Activated CD8-positive, alpha-beta memory T cell treated with anti-CD3 and anti-CD28 coated beads for 24 hours (primary cell): ENCODE results near the gene BBC3.
A peak's percentile ranks its signal among the peaks of the same experiment; 100 is the strongest.
"Not testable (repeated sequence)": the region's sequence is repeated elsewhere in the genome, so short reads cannot be mapped to it uniquely, and the experiment has no call there.

Source experiments
- DNase-seq: peaks from one replicate; pipeline ENCODE4 v3.0.0-alpha.2; 2020

BBC3 gene, protein sequence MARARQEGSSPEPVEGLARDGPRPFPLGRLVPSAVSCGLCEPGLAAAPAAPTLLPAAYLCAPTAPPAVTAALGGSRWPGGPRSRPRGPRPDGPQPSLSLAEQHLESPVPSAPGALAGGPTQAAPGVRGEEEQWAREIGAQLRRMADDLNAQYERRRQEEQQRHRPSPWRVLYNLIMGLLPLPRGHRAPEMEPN

DNA sequence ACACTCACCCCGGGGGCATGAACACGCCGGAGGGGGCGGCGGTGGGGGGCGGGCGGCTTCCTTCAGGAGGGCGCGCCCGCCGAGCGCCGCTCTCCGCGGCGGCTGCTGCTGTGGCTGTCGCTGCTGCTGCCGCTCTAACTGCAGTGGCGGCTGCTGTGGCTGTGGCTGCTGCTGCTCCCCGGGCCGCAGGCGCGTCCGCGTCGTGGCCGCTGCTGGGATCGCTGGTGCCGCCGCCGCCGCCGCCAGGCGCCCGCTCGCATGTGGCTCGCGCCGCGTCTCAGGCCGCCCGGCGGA, at the start of gene BBC3:
TSS of gene BBC3 (minus strand) at position 279 of the 294 bp plus-strand sequence. CDS start 2,768 bp downstream, outside the sequence.
- DNase-seq = no peak

DNA sequence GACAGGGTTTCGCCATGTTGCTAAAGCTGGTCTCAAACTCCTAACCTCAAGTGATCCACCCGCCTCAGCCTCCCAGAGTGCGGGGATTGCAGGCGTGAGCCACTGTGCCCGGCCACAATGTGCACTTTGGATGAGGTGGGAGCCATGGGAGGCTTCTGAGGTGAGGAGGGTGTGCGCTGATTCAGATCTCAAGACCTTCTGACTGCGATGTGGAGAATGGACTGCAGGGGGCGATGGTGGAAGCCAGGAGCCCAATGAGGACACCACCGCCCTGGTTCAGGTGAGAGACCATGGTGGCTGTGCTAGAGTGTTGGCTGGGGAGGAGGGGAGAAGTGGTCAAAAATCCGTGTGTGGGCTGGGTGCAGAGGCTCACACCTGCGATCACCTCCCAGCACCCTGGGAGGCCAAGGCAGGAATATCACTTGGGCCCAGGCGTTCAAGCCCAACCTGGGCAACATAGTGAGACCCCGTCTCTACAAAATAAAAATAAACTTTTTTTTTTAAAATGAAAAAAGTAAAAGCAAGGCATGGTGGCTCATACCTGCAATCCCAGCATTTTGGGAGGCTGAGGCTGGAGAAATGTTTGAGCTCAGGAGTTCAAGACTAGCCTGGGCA, 49.3 kb upstream of the BBC3 start:
- DNase-seq = peak; percentile 79

DNA sequence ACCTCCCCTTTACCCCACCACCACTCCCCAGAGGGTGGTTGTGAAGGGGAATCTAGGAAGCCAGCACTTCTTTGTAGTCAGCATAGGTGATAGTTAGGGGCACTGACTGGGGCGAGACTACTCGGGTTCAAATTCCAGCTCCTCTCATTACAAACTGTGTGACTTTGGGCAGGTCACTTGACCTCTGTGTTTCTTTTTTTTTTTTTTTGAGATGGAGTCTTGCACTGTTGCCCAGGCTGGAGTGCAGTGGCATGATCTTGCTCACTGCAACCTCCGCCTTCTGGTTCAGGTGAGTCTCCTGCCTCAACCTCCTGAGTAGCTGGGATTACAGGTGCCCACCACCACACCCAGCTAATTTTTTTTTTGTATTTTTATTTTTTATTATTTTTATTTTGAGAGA, 45.5 kb upstream of the BBC3 start:
- not testable (repeated sequence) for DNase-seq

DNA sequence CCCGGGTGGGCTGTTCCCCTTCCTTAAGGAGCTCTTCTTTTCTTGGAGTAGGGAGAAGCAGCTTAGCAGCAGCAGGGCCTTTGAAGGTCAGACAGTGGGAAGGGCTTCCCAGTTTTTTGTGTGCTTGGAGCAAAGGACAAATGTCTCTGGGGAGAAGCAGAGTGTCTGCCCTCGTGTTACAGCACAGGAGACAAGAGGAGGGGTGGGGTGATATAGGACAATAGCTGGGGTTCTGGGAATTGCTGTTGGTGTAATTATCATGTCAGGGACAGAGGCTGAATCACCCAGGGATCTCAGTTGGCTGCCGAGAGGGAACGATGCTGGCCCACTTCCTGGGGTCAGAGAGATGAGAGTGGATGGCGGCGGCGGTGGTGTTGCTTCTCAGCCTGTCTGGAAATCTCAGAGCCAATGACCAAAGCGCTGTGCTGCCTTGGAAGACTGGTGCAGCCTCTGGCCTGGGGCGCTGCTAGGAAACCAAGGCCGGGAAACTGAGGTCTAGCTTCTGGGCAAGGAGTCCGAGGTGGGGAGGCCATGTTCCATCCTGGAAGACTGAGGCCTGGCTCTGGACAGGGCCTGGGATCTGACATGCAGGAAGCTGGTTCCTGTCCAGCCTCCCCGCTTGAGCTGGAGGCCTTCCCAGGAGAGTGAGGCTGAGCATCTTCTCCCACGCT, 44.9 kb upstream of the BBC3 start:
- DNase-seq = no peak

DNA sequence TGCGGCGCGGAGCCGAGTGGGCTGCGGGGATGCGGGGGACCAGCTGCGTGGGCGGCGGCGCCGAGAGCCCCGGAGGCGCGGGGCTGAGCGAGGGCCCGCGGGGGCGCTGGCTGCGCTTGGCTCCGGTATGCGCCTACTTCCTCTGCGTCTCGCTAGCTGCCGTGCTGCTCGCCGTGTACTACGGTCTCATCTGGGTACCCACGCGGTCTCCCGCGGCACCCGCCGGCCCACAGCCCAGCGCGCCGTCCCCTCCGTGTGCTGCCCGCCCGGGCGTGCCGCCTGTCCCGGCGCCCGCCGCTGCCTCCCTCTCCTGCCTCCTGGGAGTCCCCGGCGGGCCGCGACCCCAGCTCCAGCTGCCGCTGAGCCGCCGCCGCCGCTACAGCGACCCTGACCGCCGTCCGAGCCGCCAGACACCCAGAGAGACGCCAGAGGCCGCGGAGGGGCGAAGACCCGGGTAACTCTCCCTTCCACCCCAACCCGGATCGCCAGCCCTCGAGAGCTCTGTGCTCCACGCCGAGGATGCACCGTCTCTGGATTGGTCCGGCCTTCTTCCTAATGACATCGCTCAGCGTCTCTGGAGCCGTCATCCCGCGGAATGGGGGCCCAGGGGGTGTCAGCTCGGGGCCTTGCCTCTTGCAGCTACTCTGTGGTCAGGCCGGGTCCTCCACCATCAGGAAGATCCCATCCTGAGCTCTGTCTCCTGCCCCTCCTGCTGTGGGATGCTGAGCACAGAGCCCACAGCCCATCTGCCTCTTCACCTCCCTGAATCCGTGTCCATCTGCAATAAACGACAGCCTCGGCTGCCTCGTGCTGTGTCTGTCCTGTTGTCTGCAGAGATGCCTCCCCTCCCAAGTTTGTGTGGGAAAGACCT, 44.1 kb upstream of the BBC3 start:
- DNase-seq = no peak

DNA sequence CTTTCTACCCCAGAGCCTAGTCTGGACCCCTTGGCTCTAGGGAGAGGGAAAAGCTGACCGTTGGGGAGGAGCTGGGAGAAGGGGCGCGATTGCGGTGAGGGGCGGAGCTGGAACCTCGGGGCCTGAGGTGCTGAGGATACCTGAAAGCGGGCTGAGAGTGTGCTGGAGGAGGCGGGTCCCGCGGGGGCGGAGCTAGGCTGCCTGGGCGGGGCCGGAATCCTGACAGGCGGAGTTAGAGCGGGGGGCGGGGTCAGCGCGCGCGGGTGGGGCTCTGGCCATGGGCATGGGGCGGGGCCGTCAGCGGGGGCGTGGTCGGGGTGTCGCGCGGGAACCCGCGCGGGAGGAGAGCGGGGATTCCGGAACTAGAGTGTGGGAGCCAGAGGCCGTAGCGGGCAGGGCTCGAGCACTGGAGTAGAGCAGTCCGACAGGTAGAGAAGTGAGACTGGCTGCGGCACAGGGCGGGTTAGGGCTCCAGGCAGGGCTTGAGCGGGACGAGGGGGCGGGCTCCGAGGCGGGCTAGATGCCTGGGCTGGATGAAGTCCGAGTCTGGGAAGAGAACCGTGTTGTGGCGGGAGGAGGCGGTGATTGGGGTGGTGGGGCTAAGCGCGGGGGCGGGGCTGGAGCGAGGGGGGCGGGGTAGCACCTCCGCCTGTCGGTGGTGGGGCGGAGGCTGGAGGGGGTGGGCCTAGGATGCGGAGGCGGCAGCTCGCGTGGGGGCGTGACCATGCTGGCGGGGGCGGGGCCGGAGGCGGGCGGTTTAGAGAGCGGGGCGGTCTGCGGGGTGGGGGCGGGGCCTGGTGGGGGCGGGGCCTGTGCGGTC, 43.3 kb upstream of the BBC3 start, which contains the start of gene INAFM1:
TSS of gene INAFM1 (plus strand) at position 815 of the 820 bp plus-strand sequence. CDS start 35 bp downstream, outside the sequence.
- peak; percentile 100 for DNase-seq

DNA sequence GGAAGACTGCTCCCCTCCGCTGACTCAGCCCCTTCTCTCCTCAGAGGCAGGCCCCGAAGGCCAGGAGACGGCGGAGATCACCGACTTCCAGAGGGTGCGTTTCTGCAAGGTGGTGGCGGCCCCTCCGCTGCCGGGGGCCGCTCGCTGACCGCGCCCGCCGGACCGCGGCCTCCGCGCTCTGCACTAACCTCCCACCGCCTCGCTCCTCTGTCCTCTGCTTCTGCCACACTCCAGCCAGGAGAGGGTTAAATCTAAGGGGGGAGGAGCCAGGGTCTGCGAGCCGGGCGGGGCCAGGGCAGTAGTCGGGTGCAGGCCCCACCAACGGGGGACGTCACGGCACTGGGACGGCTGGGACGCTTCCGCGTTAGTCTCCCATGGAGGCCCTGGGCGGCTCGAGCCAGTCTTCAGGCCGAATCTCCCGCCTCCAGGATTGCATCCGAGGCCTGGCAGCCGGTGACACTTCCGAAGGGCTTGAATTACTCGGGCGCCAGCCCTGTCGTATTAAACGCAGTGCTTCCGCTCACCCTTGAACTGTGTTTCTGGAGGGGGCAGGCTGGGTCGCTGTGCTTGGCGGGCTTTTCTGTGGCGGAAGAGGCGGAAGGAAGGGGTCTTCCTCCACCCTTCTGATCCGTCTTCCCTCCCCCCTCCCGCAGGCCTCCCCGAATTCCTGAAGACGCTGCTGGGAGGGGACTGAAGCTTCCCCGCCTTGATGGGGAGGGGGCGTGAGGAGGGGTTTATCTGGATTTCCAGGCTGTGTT, 42.5 kb upstream of the BBC3 start:
- DNase-seq = peak; percentile 94

DNA sequence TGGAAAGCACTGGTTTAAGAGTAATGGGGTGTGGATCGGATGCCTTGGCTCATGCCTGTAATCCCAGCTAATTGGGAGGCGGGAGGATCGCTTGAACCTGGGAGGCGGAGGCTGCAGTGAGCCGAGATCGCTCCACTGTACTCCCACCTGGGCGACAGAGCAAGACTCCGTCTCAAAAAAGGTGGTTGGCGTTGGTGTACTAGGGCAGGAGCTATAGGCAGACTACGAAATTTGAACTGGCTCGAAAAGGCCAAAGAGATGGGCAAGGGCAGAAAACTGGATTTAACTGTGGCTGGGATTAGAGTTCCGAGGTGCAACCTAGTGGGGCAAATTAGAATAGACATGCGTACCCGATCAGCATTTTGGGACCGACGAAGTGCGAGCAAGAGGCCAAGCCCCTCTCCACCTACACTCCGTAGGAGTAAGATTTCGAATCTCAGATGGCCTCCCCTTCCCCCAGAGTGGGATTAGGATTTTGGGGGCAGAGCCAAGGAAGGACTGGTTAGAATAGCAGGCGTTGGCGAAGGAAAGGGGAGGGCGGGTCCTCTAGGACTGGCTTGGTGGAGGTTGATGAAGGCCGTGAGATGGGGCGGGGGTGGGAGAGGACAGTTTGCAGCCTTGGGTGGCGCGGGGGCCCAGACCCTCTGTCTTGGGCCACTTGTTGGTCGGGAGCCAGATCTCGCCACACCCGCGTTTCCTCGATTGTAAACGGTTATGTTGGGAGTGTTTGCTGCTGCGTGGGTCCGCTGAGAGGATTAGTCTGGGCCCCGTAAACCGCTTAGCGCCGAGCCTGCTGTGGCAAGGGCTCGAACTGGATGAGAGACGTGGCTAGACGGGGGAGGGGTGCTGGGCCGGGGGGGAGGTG, 41.7 kb upstream of the BBC3 start:
- DNase-seq = no peak

DNA sequence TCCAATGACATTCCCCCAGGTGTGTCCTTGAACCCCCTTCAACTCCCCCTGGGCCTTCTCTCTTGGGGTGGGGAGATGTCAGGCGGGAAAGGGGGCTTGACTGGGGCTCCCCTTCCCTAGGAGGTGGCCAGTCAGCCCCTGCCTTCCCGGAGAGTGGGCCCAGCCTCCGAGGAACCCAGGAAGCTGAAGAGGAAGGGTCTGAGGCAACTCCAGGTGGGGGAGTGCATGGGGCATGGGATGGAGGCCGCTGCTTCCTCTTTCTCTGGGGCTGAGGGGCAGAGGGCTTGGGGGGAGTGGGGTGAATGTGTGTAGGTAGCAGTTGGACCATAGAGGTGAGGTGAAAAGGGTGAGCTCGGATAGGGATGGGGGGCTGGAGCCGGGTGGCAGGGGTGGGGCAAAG, 41.0 kb upstream of the BBC3 start:
- DNase-seq = no peak

DNA sequence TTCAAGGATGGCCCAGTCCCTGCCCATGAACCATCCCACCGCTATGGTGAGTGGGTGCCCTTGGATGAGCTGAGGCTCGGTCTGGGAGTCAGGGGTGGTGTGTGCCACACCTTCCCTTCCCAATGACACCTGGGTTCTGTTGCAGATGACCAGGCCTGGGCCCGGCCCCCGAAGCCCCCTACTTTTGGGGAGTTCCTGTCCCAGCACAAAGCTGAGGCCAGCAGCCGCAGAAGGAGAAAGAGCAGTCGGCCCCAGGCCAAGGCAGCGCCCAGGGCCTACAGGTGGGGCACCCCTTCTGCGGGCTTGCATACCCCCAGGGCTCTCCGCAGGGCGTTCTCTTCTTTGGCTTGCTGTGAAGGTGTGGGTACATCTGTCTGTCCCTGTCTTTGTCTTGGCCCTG, 39.4 kb upstream of the BBC3 start:
- no peak for DNase-seq

DNA sequence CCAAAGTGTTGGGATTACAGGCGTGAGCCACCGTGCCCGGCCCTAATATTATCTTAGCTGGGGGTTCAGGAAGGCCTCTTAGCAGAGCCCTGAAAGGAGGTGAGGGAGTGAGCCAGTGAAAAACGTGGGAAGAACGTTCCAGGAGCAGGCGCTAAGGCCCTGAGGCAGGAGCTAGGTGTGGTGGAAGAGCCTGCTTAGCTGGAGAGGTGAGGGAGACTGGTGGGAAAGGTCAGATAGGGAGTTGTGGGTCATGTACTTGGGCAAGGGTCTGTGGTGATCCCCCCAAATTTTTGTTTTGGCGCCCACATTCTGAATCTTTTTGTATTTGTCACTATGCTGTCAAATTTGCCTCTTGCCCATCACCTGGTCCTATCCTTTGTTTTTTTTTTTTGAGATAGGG, 38.6 kb upstream of the BBC3 start:
- DNase-seq = no peak

DNA sequence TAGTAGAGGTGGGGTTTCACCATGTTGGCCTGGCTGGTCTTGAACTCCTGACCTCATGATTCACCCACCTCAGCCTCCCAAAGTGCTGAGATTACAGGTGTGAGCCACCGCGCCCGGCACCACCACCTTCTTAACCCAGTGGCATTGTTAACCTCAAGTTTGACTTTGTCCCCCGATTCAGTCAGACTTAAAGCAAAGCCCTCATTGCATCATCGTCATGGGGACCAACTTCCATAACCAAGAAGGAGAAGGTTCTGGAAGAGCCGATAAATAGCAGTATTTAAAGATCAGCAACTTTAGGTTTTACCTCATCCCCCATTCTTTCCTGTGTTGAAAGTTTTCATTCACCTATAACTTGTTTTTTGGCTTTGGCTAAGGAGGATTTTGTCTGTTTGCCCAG, 37.0 kb upstream of the BBC3 start:
- DNase-seq = no peak

DNA sequence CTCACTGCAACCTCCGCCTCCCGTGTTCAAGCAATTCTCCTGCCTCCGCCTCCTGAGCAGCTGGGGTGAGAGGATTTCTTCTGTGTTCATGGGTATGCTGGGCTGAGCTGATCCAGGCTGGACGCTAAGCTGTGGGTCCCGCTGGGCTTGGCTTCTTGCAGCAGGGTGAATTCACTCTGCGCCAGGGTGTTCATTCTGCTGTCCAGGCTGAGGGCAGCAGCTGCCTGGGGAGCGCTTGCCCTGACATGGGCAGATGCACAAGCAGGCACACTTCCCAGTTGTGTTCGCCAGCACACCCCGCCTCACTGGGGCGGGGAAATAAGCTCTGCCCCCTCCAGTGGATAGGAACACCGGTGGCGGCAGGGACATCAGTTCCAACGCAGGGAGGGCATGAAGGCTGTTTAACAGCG, 36.4 kb upstream of the BBC3 start:
- no peak for DNase-seq

DNA sequence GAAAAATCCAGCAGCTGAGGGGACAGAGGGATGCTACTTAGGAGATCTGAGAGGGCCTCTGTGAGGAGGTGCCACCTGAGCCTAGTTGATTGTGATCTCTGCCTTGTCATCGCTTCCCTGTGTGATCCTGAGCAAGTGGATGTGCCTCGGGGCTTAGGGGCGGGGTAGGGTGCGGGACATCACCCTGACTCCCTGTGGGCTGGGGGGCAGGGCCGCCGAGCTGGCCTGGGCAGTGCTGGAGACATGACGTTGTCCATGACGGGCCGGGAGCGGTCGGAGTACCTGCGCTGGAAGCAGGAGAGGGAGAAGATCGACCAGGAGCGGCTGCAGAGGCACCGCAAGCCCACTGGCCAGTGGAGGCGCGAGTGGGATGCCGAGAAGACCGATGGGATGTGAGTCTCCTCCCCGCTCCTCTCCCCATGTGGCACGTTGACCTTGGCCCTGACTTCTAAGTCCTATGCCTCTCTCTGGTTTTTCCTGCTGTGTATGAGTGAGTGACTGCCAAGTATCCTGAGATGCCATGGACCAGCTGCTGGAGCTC, 35.5 kb upstream of the BBC3 start:
- DNase-seq = no peak

DNA sequence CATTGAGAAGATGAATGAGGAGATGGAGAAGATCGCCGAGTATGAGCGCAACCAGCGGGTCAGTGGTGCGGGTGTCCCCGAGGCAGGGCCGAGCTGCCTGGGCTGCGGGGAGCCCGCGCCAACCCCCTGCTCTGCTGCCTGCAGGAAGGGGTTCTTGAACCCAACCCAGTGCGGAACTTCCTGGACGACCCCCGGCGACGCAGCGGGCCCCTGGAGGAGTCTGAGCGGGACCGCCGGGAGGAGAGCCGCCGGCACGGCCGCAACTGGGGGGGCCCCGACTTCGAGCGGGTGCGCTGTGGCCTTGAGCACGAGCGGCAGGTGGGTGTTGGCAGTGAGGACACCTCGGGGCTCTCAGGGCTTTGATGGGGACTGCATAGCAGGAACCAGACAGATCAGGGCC, 33.6 kb upstream of the BBC3 start:
- DNase-seq = no peak

DNA sequence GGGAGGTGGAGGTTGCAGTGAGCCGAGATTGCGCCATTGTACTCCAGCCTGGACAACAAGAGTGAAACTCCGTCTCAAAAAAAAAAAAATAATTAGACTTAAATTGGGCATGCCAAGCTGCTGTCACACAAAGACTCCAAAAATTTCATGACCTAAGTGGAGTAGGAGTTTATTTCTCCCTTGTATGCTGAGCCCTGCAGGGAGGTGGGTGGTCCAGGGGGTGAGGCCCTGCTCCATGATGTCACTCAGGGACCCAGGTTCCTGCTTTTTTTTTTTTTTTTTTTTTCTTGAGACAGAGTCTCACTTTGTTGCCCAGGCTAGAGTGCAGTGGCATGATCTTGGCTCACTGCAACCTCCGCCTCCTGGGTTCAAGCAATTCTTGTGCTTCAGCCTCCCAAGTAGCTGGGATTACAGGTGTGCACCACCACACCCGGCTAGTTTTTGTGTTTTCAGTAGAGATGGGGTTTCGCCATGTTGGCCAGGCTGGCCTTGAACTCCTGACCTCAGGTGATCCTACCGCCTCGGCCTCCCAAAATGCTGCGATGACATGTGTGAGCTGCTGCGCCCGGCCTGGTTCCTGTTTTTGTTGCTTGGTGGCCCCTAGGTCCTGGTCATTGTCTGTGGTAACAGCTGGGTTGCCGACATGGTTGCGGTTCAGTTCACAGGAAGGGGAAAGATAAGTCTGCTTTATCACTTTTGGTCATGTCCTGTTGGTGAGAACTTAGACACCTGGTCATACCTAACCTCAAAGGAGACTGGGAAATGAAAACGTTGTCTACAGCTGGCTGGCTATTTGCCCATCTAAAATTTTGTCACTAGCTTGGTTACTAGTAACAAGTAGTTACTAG, 31.2 kb upstream of the BBC3 start:
- not testable (repeated sequence) for DNase-seq

DNA sequence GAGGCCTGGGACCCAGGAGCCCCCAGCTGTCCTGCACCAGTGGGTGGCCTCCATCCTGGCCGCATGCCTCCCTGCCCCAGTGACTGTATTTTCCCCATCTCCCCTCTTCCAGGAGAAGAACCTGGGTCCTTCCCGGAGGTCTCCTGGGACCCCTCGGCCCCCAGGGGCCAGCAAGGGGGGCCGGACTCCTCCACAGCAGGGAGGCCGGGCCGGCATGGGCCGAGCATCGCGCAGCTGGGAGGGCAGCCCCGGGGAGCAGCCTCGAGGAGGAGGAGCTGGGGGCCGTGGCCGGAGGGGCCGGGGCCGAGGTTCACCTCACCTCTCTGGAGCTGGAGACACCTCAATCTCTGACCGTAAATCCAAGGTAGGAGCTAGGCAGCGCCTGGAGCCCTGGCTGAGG, 29.5 kb upstream of the BBC3 start:
- DNase-seq = no peak

DNA sequence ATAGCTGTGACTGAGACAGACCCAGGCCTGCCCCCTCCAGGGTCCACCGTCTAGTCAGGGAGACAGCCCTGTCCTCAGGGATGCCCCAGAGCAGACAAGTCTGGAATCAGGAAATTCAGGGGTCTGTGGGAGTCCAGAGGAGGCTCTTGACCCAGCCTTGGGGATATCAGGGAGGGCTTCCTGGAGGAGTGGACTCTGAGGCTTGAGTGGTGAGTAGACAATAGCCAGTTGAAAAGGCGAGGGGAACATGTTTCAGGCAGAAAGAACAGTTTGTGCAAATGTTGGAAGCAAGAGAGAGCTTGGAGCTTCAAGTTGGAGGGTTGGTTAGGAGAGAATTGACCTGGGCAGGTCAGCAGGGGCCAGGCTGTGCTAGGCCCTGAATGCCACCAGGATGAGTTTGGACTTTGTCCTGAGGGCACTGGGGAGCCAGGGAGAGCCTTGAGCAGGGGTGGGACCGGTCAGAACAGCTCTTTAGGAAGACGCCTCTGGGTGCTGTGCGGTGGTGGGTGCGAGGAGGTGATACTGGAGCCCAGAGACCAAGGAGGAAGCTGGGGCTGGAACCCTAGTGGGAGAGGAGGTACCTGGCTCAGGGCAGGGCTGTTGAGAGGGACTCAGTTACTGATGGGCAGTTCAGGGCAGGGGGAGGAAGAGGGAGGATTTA, 28.0 kb upstream of the BBC3 start:
- no peak for DNase-seq

DNA sequence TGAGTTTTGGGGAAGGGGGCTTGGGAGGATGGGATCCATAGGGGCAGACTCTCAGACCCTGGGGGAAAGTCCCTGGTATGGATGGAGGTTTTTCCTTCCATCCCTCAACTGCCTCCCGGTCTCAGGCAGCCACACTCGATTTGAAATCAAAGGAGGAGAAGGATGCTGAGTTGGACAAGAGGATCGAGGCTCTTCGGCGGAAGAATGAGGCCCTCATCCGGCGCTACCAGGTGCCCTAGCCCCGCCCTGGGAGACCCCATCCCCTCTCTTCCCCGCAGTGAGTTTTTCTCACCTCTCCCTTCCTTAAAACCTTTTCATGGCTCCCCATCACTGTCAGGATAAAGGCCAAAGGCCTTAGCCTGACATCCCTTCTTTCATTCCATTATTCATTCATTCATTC, 27.4 kb upstream of the BBC3 start:
- DNase-seq = no peak
